ENCODE results near the gene CNR1. TPM values are rescaled to one million over a fixed set of nuclear protein-coding genes. Genes with fewer than 3 reads are reported as not detected.

The CNR1 gene
- total and polyA plus RNA-seq, 2 donors (not counting 3 experiments of a cell fraction or from before 2014, with no cell fraction given), result 0.06 TPM; not detected in 1

- Histone ChIP-seq H3K4me1 (ENCODE audit: control insufficient read depth, extremely low read depth, insufficient read depth, low read length) (no peaks in the 10 kb centered on the region), H3K79me2 (ENCODE audit: control insufficient read depth, insufficient read depth, low read length) (no peaks in the 10 kb centered on the region), H3K9ac (replicated peaks; ENCODE audit: extremely low read depth, insufficient read depth, low read length) (no peak overlapping the region), H3K27me3 (ENCODE audit: control insufficient read depth in 2 of 2, insufficient read depth in 2 of 2, low read length in 2 of 2) (no peaks in the 10 kb centered on the region), H4K20me1 (replicated peaks; ENCODE audit: control insufficient read depth, extremely low read depth, insufficient read depth, low read length) (no peaks in the 10 kb centered on the region), H2AFZ (ENCODE audit: low read depth, low read length) (no peak overlapping the region), H3K4me3 (replicated peaks in 1 of 3; ENCODE audit: insufficient read depth in 1 of 3, low read depth in 1 of 3, low read length in 3 of 3) (no peak overlapping the region), H3K4me2 (ENCODE audit: insufficient read depth, low read length) (no peak overlapping the region), H3K9me3 (replicated peaks; ENCODE audit: control insufficient read depth, insufficient read depth, low read length) (no peaks in the 10 kb centered on the region), H3K27ac (ENCODE audit: insufficient read depth, low read depth, low read length) (no peak overlapping the region), H3K9me1 (replicated peaks; ENCODE audit: control insufficient read depth, extremely low read depth, insufficient read depth, low read length) (no peaks in the 10 kb centered on the region), H3K36me3 (ENCODE audit: control insufficient read depth in 2 of 2, extremely low read depth in 1 of 2, insufficient read depth in 2 of 2, low read length in 2 of 2) (no peaks in the 10 kb centered on the region)
- TF ChIP-seq POLR2A (IDR thresholded peaks at IDR 0.05; ENCODE audit: low read depth, low read length), result no peak
- TF ChIP-seq JUN (IDR thresholded peaks at IDR 0.05; ENCODE audit: borderline replicate concordance, insufficient read depth, insufficient read length, low read depth), result no peak
- no peak for TF ChIP-seq GATA2 (IDR thresholded peaks at IDR 0.05; ENCODE audit: insufficient read depth, insufficient read length, low read depth, low read length)
- TF ChIP-seq MYC (IDR thresholded peaks at IDR 0.05; ENCODE audit: low read depth, low read length), result no peak
- no peak for TF ChIP-seq FOS (IDR thresholded peaks at IDR 0.05; ENCODE audit: borderline replicate concordance, insufficient read depth, low read length)
- TF ChIP-seq POLR2AphosphoS5 (IDR thresholded peaks at IDR 0.05; ENCODE audit: insufficient read depth, low read depth, low read length), result no peak
- TF ChIP-seq MAX (IDR thresholded peaks at IDR 0.05; ENCODE audit: insufficient read depth, insufficient read length), result no peak
- TF ChIP-seq CTCF (IDR thresholded peaks at IDR 0.05; ENCODE audit: extremely low read depth in 1 of 2, insufficient read depth in 1 of 2, low read depth in 1 of 2, low read length in 2 of 2), result no peak
- TF ChIP-seq EZH2 (IDR thresholded peaks at IDR 0.05; ENCODE audit: borderline replicate concordance, low read depth, low read length, severe bottlenecking), result no peak
- DNase-seq (ENCODE audit: low read depth, low spot score) (no peak), FAIRE-seq (no peak)
- dilution Hi-C loops (cut with MboI; ENCODE audit: extremely low pct_ligation_motif_present, low sequenced_read_pairs) (no loop called here), intact Hi-C loops (cut with micrococcal nuclease) (no loop called here)
- CTCF ChIA-PET, result no interaction called here
- BruUV-seq (replicated peaks), result no TSS peak
- POLR2A ChIA-PET, result no interaction called here
These were observed 8.8 kb upstream of the CNR1 start for GRCh38 chr6:88174906-88175305.
